ENCODE data around the gene NRL. TPM values are rescaled to one million over a fixed set of nuclear protein-coding genes. Genes with fewer than 3 reads are reported as not detected.

NRL gene
- total RNA-seq, 1 experiment from 2014 or later = 1.4 TPM

GRCh38 chr14:24060984-24061913 is 53.5 kb downstream of the NRL start:
- TF ChIP-seq SIN3A (IDR thresholded peaks at IDR 0.05; ENCODE audit: borderline replicate concordance, insufficient read depth, low read depth, low read length) = no peak
- TF ChIP-seq CTCF (IDR thresholded peaks at IDR 0.05) = no peak
- TF ChIP-seq REST (IDR thresholded peaks at IDR 0.05; ENCODE audit: insufficient read depth in 1 of 2, low read depth in 2 of 2, low read length in 1 of 2) = no peak
- TF ChIP-seq TCF7L2 (IDR thresholded peaks at IDR 0.05; ENCODE audit: low read depth, low read length) = no peak
- no peak for TF ChIP-seq POLR2AphosphoS5 (IDR thresholded peaks at IDR 0.05; ENCODE audit: low read depth, low read length)
- intact Hi-C loops (cut with micrococcal nuclease; ENCODE audit: unreplicated experiment) (no loop called here), in situ Hi-C loops (cut with HindIII; ENCODE audit: low pct_unique_long_range_greater_than_20kb, low sequenced_read_pairs) (no loop called here)
- H3K4me1 ChIP-seq (ENCODE audit: control insufficient read depth, insufficient read depth, low read length) = no peaks in the 10 kb centered on the region
- no peak overlapping the region for H3K4me3 ChIP-seq (ENCODE audit: low read depth in 2 of 2, low read length in 2 of 2)
- ChIA-PET CTCF (no interaction called here), POLR2A (no interaction called here)
- ATAC-seq (no peak), DNase-seq (ENCODE audit: low read depth, low spot score) (no peak)
- no peaks in the 10 kb centered on the region for H3K27me3 ChIP-seq (ENCODE audit: control insufficient read depth, insufficient read depth, low read length)
- no peaks in the 10 kb centered on the region for H3K36me3 ChIP-seq (ENCODE audit: control insufficient read depth, insufficient read depth, low read length)
- H3K9me3 ChIP-seq (ENCODE audit: control insufficient read depth, insufficient read depth, low read depth, low read length) = no peaks in the 10 kb centered on the region
- H3K27ac ChIP-seq (ENCODE audit: low read length) = no peak overlapping the region
- BruUV-seq (replicated peaks) = no TSS peak

GRCh38 chr14:24060443-24060842 is 54.3 kb downstream of the NRL start:
- ChIA-PET CTCF (no interaction called here), POLR2A (no interaction called here)
- no peak overlapping the region for H3K27ac ChIP-seq (ENCODE audit: low read length)

More at GRCh38 chr14:24060443-24060842, 54.3 kb downstream of the NRL start:
- ATAC-seq (no peak), DNase-seq (ENCODE audit: low read depth, low spot score) (no peak)
- intact Hi-C loops (cut with micrococcal nuclease; ENCODE audit: unreplicated experiment) = no loop called here
- BruUV-seq (replicated peaks) = no TSS peak
- H3K4me1 ChIP-seq (ENCODE audit: control insufficient read depth, insufficient read depth, low read length) = no peaks in the 10 kb centered on the region
- H3K27me3 ChIP-seq (ENCODE audit: control insufficient read depth, insufficient read depth, low read length) = no peaks in the 10 kb centered on the region
- TF ChIP-seq CTCF (IDR thresholded peaks at IDR 0.05) (no peak), SIN3A (IDR thresholded peaks at IDR 0.05; ENCODE audit: borderline replicate concordance, insufficient read depth, low read depth, low read length) (no peak), POLR2AphosphoS5 (IDR thresholded peaks at IDR 0.05; ENCODE audit: low read depth, low read length) (no peak), REST (IDR thresholded peaks at IDR 0.05; ENCODE audit: insufficient read depth in 1 of 2, low read depth in 2 of 2, low read length in 1 of 2) (no peak), TCF7L2 (IDR thresholded peaks at IDR 0.05; ENCODE audit: low read depth, low read length) (no peak)
- H3K9me3 ChIP-seq (ENCODE audit: control insufficient read depth, insufficient read depth, low read depth, low read length) = no peaks in the 10 kb centered on the region
- no peak overlapping the region for H3K4me3 ChIP-seq (ENCODE audit: low read depth in 2 of 2, low read length in 2 of 2)
- in situ Hi-C loops (cut with HindIII; ENCODE audit: low pct_unique_long_range_greater_than_20kb, low sequenced_read_pairs) = no loop called here
- no peaks in the 10 kb centered on the region for H3K36me3 ChIP-seq (ENCODE audit: control insufficient read depth, insufficient read depth, low read length)
